Glutamatergic neuron (in vitro differentiated cells): ENCODE results near the gene DNAH2. TPM values are rescaled to one million over a fixed set of nuclear protein-coding genes. Genes with fewer than 3 reads are reported as not detected.
A peak's percentile ranks its signal among the peaks of the same experiment; 100 is the strongest.
"Not testable (repeated sequence)": the region's sequence is repeated elsewhere in the genome, so short reads cannot be mapped to it uniquely, and the experiment has no call there.

Experiments used
- DNase-seq: peaks from one replicate; pipeline ENCODE4 v3.0.0; 2022
- H3K27ac Mint-ChIP-seq: one replicate; pipeline ENCODE4 v1.8.0; 2020; ENCODE audit warnings: mild to moderate bottlenecking, mixed read lengths, inconsistent platforms; ENCODE audit not compliant: unreplicated experiment
- H3K27me3 Mint-ChIP-seq: one replicate; pipeline ENCODE4 v1.8.0; 2020; ENCODE audit warnings: mild to moderate bottlenecking, moderate library complexity, mixed read lengths, inconsistent platforms; ENCODE audit not compliant: unreplicated experiment
- H3K36me3 Mint-ChIP-seq: one replicate; pipeline ENCODE4 v1.8.0; 2020; ENCODE audit warnings: mild to moderate bottlenecking, mixed read lengths, inconsistent platforms; ENCODE audit not compliant: unreplicated experiment
- H3K4me1 Mint-ChIP-seq: one replicate; pipeline ENCODE4 v1.8.0; 2020; ENCODE audit warnings: mild to moderate bottlenecking, low read depth, mixed read lengths, inconsistent platforms; ENCODE audit not compliant: unreplicated experiment
- H3K4me3 Mint-ChIP-seq: one replicate; pipeline ENCODE4 v1.8.0; 2020; ENCODE audit warnings: mild to moderate bottlenecking, mixed read lengths, inconsistent platforms; ENCODE audit not compliant: unreplicated experiment
- H3K9me3 Mint-ChIP-seq: one replicate; pipeline ENCODE4 v1.8.0; 2020; ENCODE audit warnings: mild to moderate bottlenecking, moderate library complexity, mixed read lengths, inconsistent platforms; ENCODE audit not compliant: unreplicated experiment
- total RNA-seq: library from RNA; stranded (reverse); fragmentation: NEBNext Ultra II Directional; extraction: Animal tissue kit (Norgen Biotek cat#: 25700); gene quantifications from one replicate; pipeline ENCODE4 v1.2.1, GENCODE V29; 2021; ENCODE audit not compliant: unreplicated experiment
- TF ChIP-seq, protein P1 (sequence below): fragments of 200-600 bp; sonication (generic); IDR thresholded peaks from one replicate; pipeline ENCODE4 v1.5.0; 2021; ENCODE audit not compliant: partially characterized antibody, unreplicated experiment

The DNAH2 gene
- total RNA-seq, 1 donor from 2014 or later: 0.07 TPM

DNA sequence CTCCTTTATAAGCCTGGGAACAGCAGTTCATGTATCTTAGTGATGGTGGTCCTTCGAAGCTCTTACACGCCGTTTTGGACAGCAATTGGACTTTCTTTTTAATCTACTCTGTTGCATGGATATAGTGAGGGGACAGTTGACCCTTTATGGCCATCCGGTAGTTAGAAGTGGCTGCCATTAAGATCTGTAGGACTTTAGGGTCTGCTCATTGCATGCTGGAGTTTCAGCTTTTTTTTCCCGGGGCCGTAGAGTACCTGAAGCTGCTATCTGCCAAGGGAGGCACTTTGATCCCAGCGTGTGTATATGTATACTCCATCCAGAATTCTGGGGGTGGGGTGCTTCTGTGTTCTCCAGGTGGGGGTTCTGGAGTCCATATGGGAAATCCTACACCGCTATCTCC, 141.5 kb downstream of the DNAH2 start:
- Mint-ChIP-seq H3K27ac (peak overlapping the region; percentile 44), H3K9me3 (peaks cover 8% of the 10 kb centered on the region), H3K4me3 (no peak overlapping the region), H3K36me3 (no peaks in the 10 kb centered on the region), H3K27me3 (peaks cover 13% of the 10 kb centered on the region), H3K4me1 (peaks cover 14% of the 10 kb centered on the region)
- DNase-seq: no peak
- TF ChIP-seq, protein P1, sequence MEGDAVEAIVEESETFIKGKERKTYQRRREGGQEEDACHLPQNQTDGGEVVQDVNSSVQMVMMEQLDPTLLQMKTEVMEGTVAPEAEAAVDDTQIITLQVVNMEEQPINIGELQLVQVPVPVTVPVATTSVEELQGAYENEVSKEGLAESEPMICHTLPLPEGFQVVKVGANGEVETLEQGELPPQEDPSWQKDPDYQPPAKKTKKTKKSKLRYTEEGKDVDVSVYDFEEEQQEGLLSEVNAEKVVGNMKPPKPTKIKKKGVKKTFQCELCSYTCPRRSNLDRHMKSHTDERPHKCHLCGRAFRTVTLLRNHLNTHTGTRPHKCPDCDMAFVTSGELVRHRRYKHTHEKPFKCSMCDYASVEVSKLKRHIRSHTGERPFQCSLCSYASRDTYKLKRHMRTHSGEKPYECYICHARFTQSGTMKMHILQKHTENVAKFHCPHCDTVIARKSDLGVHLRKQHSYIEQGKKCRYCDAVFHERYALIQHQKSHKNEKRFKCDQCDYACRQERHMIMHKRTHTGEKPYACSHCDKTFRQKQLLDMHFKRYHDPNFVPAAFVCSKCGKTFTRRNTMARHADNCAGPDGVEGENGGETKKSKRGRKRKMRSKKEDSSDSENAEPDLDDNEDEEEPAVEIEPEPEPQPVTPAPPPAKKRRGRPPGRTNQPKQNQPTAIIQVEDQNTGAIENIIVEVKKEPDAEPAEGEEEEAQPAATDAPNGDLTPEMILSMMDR: no peak

DNA sequence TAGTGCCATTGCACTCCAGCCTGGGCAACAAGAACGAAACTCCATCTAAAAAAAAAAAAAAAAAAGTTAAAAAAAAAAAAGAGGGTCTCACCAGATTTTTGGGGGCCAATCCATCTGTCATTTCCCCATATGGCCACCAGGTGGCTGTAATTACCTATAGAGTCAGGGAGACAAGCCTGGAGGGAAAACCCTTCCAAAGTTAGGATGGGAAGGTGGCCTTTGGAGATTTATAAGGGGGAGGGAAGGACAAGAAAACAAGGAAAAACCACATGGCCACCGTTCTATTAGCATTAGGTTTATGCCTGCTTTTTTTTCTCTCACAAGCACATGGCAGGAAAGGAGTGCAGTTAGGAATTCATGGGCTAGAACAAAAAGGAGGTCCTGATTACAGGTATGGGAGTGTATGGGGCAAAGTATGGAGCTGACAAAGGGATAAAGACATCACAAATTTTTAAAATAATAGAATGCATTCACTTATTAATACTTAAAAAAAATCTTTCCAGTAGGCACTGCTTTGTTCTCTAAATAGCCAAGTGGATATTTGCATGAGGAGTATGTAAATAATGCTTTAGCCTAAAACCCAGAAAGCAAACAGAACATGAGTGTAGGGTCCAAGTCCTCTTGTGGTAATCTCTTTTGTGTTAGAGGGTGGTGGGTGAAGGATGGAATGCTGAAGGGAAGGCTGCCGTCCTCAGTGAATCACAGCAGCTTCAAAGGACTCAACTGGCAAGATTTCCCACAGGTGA, 145.3 kb downstream of the DNAH2 start:
- TF ChIP-seq, protein P1: peak; percentile 77
- Mint-ChIP-seq H3K27ac (peak overlapping the region; percentile 11), H3K36me3 (peaks cover 5% of the 10 kb centered on the region), H3K27me3 (peaks cover 7% of the 10 kb centered on the region), H3K4me3 (no peak overlapping the region), H3K9me3 (peaks cover 1% of the 10 kb centered on the region), H3K4me1 (peaks cover 7% of the 10 kb centered on the region)
- DNase-seq: no peak

DNA sequence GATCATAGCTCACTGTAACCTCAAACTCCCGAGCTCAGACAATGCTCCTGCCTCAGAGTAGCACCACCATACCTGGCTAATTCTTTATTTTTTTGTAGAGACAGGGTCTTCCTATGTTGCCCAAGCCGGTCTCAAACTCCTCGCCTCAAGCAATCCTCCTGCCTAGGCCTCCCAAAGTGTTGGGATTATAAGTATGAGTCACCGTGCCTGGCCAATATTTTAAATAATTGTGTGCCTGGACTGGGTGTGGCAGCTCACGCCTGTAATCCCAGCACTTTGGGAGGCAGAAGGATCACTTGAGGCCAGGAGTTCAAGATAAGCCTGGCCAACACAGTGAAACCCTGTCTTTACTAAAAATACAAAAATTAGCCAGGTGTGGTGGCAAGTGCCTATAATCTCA, 146.8 kb downstream of the DNAH2 start:
- not testable (repeated sequence) for H3K9me3 Mint-ChIP-seq, H3K36me3 Mint-ChIP-seq, DNase-seq, H3K27ac Mint-ChIP-seq, H3K4me1 Mint-ChIP-seq, H3K4me3 Mint-ChIP-seq, H3K27me3 Mint-ChIP-seq

DNA sequence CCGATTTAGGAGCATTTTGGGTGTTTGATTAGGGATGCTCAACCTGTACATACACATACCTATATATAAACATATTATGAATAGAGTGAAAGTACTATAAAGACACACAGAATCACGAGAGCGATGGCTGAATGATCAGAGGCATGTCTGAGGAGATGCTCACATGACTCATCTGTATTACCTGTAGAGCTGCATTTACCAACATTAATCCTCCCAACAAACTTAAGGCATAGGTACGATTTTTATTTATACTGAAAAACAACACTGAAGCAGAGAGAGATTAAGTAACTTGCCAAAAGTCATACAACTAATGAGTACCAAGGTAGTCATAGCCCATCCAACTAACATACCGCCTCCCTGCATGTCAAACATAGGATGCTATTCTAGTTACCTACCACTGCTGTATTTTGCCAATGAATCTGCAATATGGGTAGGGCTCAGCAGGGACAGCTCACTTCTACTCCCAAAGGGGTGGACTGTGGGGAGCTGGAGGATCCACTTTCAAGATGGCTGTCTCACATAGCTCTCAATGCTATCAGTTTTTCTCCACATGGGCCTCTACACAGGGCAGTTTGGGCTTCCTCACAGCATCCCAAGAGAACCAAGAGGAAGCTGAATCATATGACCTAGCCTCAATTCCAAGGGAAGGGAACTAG, 147.6 kb downstream of the DNAH2 start:
- no peak for DNase-seq
- H3K27ac Mint-ChIP-seq: no peak overlapping the region
- TF ChIP-seq, protein P1: no peak
- H3K4me3 Mint-ChIP-seq: peak overlapping the region; percentile 30
- H3K9me3 Mint-ChIP-seq: peaks cover 1% of the 10 kb centered on the region
- peaks cover 7% of the 10 kb centered on the region for H3K27me3 Mint-ChIP-seq
- peaks cover 3% of the 10 kb centered on the region for H3K4me1 Mint-ChIP-seq
- peaks cover 8% of the 10 kb centered on the region for H3K36me3 Mint-ChIP-seq

DNA sequence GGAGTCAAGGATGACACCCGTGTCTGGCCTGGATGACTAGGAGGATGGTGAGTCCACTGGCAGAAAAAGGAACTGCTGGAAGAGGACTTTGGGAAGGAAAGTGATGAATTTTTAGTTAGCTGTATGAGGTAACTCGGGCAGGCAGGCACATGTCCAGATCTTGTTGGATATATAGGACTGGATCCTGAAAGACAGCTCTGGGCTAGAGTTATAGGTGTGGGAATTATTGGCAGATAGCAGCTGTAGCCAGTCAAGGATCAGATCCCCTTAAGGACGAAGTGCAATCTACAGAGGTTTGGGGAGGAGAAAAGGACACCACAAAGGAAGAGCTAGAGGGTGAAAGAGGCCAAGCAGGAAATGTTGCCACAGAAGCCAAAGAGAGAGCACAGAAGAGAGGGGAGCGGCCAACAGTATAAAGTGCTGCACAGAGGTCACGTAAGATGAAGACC, 150.4 kb downstream of the DNAH2 start:
- Mint-ChIP-seq H3K27ac (no peak overlapping the region), H3K36me3 (peaks cover 8% of the 10 kb centered on the region), H3K4me3 (peak overlapping the region; percentile 56), H3K4me1 (peaks cover under 1% of the 10 kb centered on the region), H3K9me3 (no peaks in the 10 kb centered on the region), H3K27me3 (peaks cover 7% of the 10 kb centered on the region)
- no peak for DNase-seq
- TF ChIP-seq, protein P1: no peak
